Hippocampal formation (tissue), 2 donors: ENCODE results near the gene NAGS.
"Not testable (repeated sequence)": the region's sequence is repeated elsewhere in the genome, so short reads cannot be mapped to it uniquely, and the experiment has no call there.

Experiments
- DNase-seq, 2 donors: peaks; one replicate each; lab custom pipeline; 2025; lab: John Stamatoyannopoulos, UW

The NAGS gene

DNA sequence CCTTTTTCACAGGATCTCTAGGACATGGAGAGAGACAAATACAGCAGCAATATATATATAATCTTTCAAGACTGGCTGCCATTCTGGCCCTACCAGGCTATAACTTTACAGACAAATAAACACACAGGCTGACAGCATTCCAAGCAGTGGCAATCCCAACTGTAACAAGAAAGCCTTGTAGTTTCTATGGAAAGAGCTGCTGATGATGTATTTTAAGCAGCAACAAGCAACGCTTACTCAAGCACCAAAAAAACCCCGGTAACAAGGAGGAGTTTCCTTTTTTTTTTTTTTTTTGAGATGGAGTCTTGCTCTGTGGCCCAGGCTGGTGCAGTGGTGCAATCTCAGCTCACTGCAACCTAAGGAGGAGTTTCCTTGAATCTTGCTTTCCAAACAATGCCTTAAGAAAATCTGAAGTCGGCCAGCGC is 38.9 kb downstream of the NAGS start:
- DNase-seq = no peak

DNA sequence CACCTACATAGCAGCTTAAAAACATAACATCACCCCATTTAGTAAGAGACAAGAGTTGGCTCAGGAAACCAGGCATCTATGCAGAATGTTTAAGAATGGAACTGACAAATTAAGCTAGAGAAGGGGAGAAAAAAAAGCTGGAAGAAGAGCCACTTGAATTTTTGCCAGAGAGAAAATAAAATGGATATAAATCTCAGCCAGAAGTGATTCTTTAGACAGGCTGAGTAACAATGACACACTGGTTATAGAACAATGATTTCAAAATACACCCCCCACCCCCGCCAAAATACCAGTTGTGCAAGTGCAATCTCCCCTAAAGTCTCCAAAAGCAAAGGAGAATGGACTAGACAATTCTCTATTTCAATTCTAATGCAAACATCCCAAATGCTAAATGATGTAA is 39.6 kb downstream of the NAGS start:
- DNase-seq = no peak

DNA sequence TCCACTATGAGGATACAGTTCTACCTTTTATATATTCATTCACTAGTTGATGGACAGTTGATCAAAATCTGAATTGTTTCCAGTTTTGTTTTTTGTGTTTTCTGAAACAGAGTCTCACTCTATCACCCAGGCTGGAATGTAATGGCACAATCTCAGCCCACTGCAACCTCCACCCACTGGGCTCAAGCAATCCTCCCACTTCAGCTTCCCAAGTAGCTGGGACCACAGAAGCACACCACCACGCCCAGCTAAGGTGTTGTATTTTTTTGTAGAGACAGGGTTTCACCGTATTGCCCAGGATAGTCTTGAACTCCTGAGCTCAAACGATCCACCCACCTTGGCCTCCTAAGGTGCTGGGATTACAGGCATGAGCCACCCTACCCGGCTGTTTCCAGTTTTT is 41.1 kb downstream of the NAGS start:
- no peak for DNase-seq

DNA sequence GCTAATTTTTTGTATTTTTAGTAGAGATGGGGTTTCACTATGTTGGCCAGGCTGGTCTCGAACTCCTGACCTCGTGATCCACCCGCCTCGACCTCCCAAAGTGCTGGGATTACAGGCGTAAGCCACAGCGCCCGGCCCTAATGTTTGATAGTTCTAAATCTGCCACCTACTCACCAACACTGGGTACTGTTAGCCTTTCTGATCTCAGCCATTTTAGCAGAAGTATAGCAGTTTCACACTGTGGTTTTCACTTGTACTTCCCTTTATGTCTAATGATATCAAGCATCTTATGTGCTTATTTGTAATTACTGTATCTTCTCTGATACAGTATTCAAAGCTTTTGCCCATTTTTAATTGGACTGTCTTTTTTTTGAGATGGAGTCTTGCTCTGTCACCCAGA is 42.5 kb downstream of the NAGS start:
- DNase-seq = not testable (repeated sequence)

DNA sequence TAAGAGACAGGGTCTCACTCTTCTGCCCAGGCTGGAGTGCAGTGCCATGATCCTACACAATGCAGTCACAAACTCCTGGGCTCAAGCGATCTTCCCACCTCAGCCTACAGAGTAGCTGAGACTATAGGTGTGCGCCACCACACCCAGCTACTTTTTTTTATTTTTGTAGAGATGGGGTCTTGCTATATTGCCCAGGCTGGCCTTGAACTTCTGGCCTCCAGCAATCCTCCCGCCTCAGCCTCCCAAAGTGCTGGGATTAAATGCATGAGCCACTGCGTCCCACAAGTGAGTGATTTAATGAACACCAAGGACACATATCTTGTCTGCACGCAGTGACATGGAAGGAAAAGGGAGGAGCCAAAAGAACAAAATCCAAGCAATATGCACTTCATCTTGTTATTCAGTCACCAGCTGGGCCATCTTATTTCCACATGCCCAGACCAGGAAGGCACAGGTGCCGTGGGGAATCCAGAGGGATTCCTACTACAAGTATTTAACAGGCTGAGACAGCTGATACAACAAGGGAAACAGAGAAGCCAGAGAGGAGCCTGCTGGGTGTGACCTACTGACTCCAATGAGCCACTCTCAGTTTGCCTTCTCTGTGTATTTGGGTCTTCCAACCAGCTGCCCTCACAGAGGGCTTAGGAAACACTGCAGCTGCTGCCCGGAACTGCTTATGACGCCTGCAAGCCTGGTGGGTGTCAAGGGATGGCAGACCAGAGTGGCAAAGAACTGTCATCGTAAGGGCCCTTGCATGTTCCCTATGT is 45.1 kb downstream of the NAGS start:
- no peak for DNase-seq

DNA sequence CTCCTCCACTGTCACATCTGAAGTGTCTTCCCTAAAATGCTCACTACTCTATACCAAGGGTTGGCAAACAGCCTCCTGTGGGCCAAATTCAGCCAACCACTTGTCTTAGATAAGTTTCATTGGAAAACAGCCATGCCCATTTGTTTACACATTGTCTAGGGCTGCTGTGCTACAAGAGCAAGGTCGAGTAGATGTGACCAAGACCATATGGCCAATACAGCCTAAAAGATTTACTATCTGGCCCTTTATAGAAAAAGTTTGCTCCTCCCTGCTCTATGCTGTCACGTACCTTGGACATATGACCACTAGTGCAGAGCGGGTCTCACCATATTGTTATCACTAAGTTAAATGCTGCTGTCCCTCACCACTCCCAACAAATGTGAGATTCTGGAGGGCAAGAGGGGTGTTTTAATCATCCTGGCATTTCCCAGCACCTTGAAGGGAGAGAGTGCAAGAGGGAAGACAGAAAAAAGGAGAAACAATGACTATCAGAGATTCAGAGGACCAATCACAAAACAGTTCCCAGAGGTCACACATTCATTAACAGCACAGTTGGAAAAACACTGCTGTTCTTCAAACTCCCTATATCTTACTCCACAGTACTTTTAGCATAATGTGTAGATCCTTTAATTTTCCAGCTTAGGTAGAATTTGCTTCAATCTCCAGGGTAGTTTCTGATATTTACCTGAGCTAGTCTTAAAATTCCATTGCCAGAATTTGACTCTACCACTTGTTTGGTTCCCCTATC is 48.9 kb downstream of the NAGS start:
- DNase-seq = no peak
